Measurements from ENCODE around the gene PRSS33. TPM values are rescaled to one million over a fixed set of nuclear protein-coding genes. Genes with fewer than 3 reads are reported as not detected.

PRSS33 gene
- total and polyA plus RNA-seq, 2 of the 8 experiments (the other 6 are each of a cell fraction or from before 2014, with no cell fraction given) = 0.09 TPM; not detected in 1

DNA sequence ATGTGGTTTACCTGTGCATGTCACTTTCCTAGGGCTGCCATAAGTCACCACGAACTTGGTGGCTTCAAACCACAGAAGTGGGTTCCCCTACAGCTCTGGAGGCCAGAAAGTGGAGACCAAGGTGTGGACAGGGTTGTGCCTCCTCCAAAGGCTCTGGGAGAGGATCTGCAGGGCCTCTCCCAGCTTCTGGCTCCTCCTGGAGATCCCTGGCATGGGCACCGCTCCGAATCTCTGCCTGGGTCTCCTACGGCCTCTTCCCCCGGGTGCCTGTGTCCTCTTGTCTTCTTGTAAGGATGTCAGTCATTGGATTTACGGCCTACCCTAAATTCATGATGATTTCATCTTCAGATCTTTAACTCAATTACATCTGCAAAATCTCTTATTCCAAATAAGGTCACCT lies 37.4 kb downstream of the PRSS33 start:
- WGBS, 2 experiments (ENCODE audit: extremely low coverage in 1 of 2, insufficient coverage in 1 of 2, insufficient read length in 1 of 2, insufficient replicate concordance in 2 of 2, low coverage in 1 of 2, low lambda C conversion rate in 2 of 2, missing lambda C conversion rate in 1 of 2) = 95% methylated on average over 6 of the region's 6 CpGs; no CpG with 5 or more reads in 1 of the 2 experiments
- Histone ChIP-seq H3K9ac (replicated peaks in 1 of 4; ENCODE audit: extremely low read depth in 1 of 4, low read depth in 3 of 4, low read length in 3 of 4) (no peak overlapping the region), H2BK5ac (ENCODE audit: low read depth, low read length) (no peak overlapping the region), H3K36me3 (ENCODE audit: control insufficient read depth in 2 of 4, insufficient read depth in 4 of 4, low read length in 3 of 4) (peaks cover 0 to 6% (median 0%) of the 10 kb centered on the region in 4 experiments; a peak in 1 of 8 replicates), H3K4me1 (replicated peaks in 1 of 4; ENCODE audit: control insufficient read depth in 3 of 4, insufficient read depth in 4 of 4, low read length in 3 of 4) (peaks cover 0 to 8% (median 5%) of the 10 kb centered on the region in 4 experiments; a peak in 6 of 7 replicates), H2AFZ (ENCODE audit: low read length) (no peak overlapping the region), H3K9me3 (ENCODE audit: insufficient read depth in 2 of 2, low read depth in 1 of 2, low read length in 1 of 2) (no peaks in the 10 kb centered on the region), H4K8ac (ENCODE audit: extremely low read depth, insufficient read depth, low read length) (no peak overlapping the region), H3K4me2 (ENCODE audit: insufficient read depth in 1 of 2, low read depth in 2 of 2, low read length in 2 of 2) (no peak overlapping the region; a peak in 1 of 4 replicates), H3K4ac (replicated peaks; ENCODE audit: insufficient read length, low read depth, low read length) (no peak overlapping the region), H3K79me2 (ENCODE audit: control insufficient read depth in 1 of 2, insufficient read depth in 2 of 2, low read length in 2 of 2) (peaks cover 19 to 28% of the 10 kb centered on the region in 2 experiments), H3K27me3 (replicated peaks in 1 of 4; ENCODE audit: control insufficient read depth in 3 of 4, extremely low read depth in 1 of 4, insufficient read depth in 3 of 4, low read length in 3 of 4) (no peaks in the 10 kb centered on the region), H3K4me3 (ENCODE audit: extremely low read depth in 1 of 4, insufficient read depth in 2 of 4, low read depth in 3 of 4, low read length in 4 of 4) (no peak overlapping the region), H3K18ac (ENCODE audit: extremely low read depth, low read length) (no peak overlapping the region), H3K79me1 (ENCODE audit: low read depth, low read length) (peaks cover 5% of the 10 kb centered on the region), H2BK120ac (replicated peaks; ENCODE audit: low read depth, low read length) (no peak overlapping the region), H3K14ac (ENCODE audit: insufficient read length) (no peak overlapping the region), H3K23me2 (ENCODE audit: low read depth, low read length) (peaks cover 8% of the 10 kb centered on the region; the same call in 1 of the 2 replicates), H2BK20ac (ENCODE audit: low read length) (no peak overlapping the region), H4K5ac (ENCODE audit: insufficient read length, low read depth, low read length) (no peak overlapping the region), H2AK5ac (ENCODE audit: low read depth, low read length) (no peak overlapping the region), H2BK12ac (ENCODE audit: low read depth, low read length) (no peak overlapping the region), H2BK15ac (ENCODE audit: low read length) (no peak overlapping the region), H4K20me1 (replicated peaks in 1 of 2; ENCODE audit: control insufficient read depth in 1 of 2, insufficient read depth in 2 of 2, low read length in 2 of 2) (peaks cover 6 to 12% of the 10 kb centered on the region in 2 experiments), H3K23ac (ENCODE audit: insufficient read length) (no peak overlapping the region), H3K56ac (replicated peaks; ENCODE audit: insufficient read length, low read depth, low read length) (no peak overlapping the region), H4K91ac (replicated peaks; ENCODE audit: insufficient read length, low read length) (no peak overlapping the region), H3K27ac (ENCODE audit: low read depth, low read length) (no peak overlapping the region)
- FAIRE-seq = no peak
- no peak for DNase-seq (ENCODE audit: low read depth in 1 of 2, low spot score in 2 of 2)
- POLR2A ChIA-PET (ENCODE audit: partially characterized antibody) = interaction anchor here (1.1 to 8.3 kb wide), 5 partner anchors 9 to 31 kb away, joined by 3 to 180 read pairs (median 6); partner anchors contain the start of gene ELOB
- TF ChIP-seq SIN3A (conservative IDR thresholded peaks at IDR 0.05 in 1 of 2, IDR thresholded peaks at IDR 0.05 in 1 of 2; ENCODE audit: low read depth in 1 of 2, low read length in 2 of 2) (no peak), BCL11A (IDR thresholded peaks at IDR 0.05; ENCODE audit: low read depth in 2 of 2, low read length in 2 of 2) (no peak), GTF2F1 (IDR thresholded peaks at IDR 0.05; ENCODE audit: borderline replicate concordance, low read depth, low read length) (no peak), SIX5 (IDR thresholded peaks at IDR 0.05; ENCODE audit: low read depth, low read length) (no peak), SP1 (IDR thresholded peaks at IDR 0.05; ENCODE audit: low read depth, low read length) (no peak), POU5F1 (IDR thresholded peaks at IDR 0.05; ENCODE audit: low read depth, low read length) (no peak), ASH2L (IDR thresholded peaks at IDR 0.05; ENCODE audit: low read length) (no peak), CREB1 (IDR thresholded peaks at IDR 0.05) (no peak), RFX5 (IDR thresholded peaks at IDR 0.05; ENCODE audit: borderline replicate concordance, low read depth, low read length) (no peak), PHF8 (conservative IDR thresholded peaks at IDR 0.05; ENCODE audit: low read depth, low read length) (no peak), POLR2A (IDR thresholded peaks at IDR 0.05; ENCODE audit: control extremely low read depth in 1 of 2, low read depth in 2 of 2, low read length in 2 of 2) (no peak)
- TF ChIP-seq, protein P1, sequence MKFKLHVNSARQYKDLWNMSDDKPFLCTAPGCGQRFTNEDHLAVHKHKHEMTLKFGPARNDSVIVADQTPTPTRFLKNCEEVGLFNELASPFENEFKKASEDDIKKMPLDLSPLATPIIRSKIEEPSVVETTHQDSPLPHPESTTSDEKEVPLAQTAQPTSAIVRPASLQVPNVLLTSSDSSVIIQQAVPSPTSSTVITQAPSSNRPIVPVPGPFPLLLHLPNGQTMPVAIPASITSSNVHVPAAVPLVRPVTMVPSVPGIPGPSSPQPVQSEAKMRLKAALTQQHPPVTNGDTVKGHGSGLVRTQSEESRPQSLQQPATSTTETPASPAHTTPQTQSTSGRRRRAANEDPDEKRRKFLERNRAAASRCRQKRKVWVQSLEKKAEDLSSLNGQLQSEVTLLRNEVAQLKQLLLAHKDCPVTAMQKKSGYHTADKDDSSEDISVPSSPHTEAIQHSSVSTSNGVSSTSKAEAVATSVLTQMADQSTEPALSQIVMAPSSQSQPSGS (IDR thresholded peaks at IDR 0.05; ENCODE audit: low read length) = no peak
- CTCF ChIA-PET (ENCODE audit: partially characterized antibody) = interaction anchor here (1.2 to 1.3 kb wide), 2 partner anchors 12 to 89 kb away, joined by 3 to 4 read pairs; no protein-coding TSS in a partner anchor
